DOHH2 (cell line): ENCODE data around the gene CITED2.

Source experiments
- H3F3A ChIP-seq: fragments of 200-600 bp; sonication (generic), shearing (Covaris generic); 2 replicates; pipeline ENCODE4 v1.6.0; 2016; ENCODE audit warnings: antibody characterized with exemption, mild to moderate bottlenecking; ENCODE audit not compliant: control insufficient read depth, insufficient read depth
- H3K27ac ChIP-seq: fragments of 200-600 bp; sonication (generic); 2 replicates; pipeline ENCODE4 v1.5.1; 2014; ENCODE audit warnings: low read depth, mild to moderate bottlenecking, low read length, moderate library complexity
- H3K27me3 ChIP-seq: fragments of 200-600 bp; sonication (generic); 2 replicates; pipeline ENCODE4 v1.6.1; 2014; ENCODE audit warnings: mild to moderate bottlenecking, low read length, mixed read lengths; ENCODE audit not compliant: control insufficient read depth
- H3K36me3 ChIP-seq: fragments of 200-600 bp; sonication (generic); 2 replicates; pipeline ENCODE4 v1.6.1; 2014; ENCODE audit warnings: mild to moderate bottlenecking, low read length, moderate library complexity, mixed read lengths; ENCODE audit not compliant: control insufficient read depth
- H3K4me1 ChIP-seq: fragments of 200-600 bp; sonication (generic); 2 replicates; pipeline ENCODE4 v1.6.1; 2014; ENCODE audit warnings: mild to moderate bottlenecking, low read length, mixed read lengths; ENCODE audit not compliant: control insufficient read depth
- H3K4me2 ChIP-seq: fragments of 200-600 bp; sonication (generic); 2 replicates; pipeline ENCODE4 v1.6.0; 2014; ENCODE audit warnings: mild to moderate bottlenecking, low read length, moderate library complexity
- H3K4me3 ChIP-seq: fragments of 200-600 bp; sonication (generic); 2 replicates; pipeline ENCODE4 v1.5.1; 2014; ENCODE audit warnings: mild to moderate bottlenecking, low read length, mixed read lengths
- H3K79me2 ChIP-seq: fragments of 200-600 bp; sonication (generic); 2 replicates; pipeline ENCODE4 v1.6.1; 2014; ENCODE audit warnings: mild to moderate bottlenecking, low read length, mixed read lengths; ENCODE audit not compliant: control insufficient read depth
- H3K9me2 ChIP-seq: fragments of 200-600 bp; sonication (generic); replicated peaks from 2 replicates; pipeline ENCODE4 v1.6.1; 2014; ENCODE audit warnings: mild to moderate bottlenecking, low read length, mixed read lengths; ENCODE audit not compliant: control insufficient read depth
- H3K9me3 ChIP-seq: fragments of 200-600 bp; sonication (generic); 2 replicates; pipeline ENCODE4 v1.6.1; 2014; ENCODE audit warnings: antibody characterized with exemption, low read length, mixed read lengths; ENCODE audit not compliant: control insufficient read depth, insufficient read depth
- H4K20me1 ChIP-seq: fragments of 200-600 bp; sonication (generic); 2 replicates; pipeline ENCODE4 v1.6.0; 2014; ENCODE audit warnings: low read depth, mild to moderate bottlenecking, antibody characterized with exemption, low read length, moderate library complexity; ENCODE audit not compliant: control insufficient read depth, insufficient read depth
- EZH2phosphoT487 ChIP-seq: fragments of 200-600 bp; sonication (generic); IDR thresholded peaks from 2 replicates; pipeline ENCODE4 v1.6.1; 2017; ENCODE audit warnings: borderline replicate concordance, mild to moderate bottlenecking, antibody characterized with exemption, low read length, moderate library complexity, mixed read lengths
- TF ChIP-seq, protein P1 (sequence below): fragments of 200-600 bp; sonication (generic); IDR thresholded peaks from one replicate; pipeline ENCODE4 v1.5.1; 2014; ENCODE audit warnings: antibody characterized with exemption, mild to moderate bottlenecking, low read depth, low read length; ENCODE audit not compliant: poor library complexity, severe bottlenecking

CITED2 gene

DNA sequence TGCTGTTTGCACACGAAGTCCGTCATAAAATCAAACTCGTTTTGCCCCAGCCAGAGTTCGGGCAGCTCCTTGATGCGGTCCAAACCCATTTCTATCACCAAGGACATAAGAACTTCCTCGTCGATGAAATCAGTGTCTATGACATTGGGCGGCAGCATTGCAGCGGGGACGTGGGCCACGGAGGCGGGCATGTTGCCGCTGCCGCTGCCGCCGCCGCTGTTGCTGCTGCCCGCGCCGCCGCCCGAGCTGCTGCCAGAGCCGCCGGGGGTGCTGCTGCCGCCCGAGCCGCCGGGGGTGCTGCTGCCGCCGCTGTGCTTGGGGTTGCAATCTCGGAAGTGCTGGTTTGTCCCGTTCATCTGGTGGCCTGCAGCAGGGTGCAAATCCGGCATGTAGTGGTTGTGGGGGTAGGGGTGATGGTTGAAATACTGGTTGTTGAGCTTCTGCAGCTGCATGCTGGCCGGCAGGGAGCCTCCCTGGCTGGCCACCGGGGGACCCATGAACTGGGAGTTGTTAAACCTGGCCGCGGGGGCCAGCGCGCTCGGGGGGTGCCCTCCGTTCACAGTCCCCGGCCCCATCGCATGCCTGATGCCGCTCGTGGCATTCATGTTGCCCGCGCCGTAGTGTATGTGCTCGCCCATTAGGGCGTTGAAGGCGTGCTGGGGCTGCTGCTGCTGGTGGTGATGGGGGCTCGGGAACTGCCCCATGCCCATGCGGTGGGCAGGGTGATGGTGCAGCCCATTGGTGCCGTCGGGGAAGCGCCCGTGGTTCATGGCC, 1.1 kb downstream of the CITED2 start:
- peaks cover 42% of the 10 kb centered on the region for H3K4me1 ChIP-seq
- H3K4me3 ChIP-seq, result peak overlapping the region; percentile 93
- H3F3A ChIP-seq, result peaks cover 18% of the 10 kb centered on the region
- no peaks in the 10 kb centered on the region for H3K27me3 ChIP-seq
- H3K36me3 ChIP-seq, result peaks cover 32% of the 10 kb centered on the region
- TF ChIP-seq EZH2phosphoT487, result no peak
- TF ChIP-seq, protein P1, sequence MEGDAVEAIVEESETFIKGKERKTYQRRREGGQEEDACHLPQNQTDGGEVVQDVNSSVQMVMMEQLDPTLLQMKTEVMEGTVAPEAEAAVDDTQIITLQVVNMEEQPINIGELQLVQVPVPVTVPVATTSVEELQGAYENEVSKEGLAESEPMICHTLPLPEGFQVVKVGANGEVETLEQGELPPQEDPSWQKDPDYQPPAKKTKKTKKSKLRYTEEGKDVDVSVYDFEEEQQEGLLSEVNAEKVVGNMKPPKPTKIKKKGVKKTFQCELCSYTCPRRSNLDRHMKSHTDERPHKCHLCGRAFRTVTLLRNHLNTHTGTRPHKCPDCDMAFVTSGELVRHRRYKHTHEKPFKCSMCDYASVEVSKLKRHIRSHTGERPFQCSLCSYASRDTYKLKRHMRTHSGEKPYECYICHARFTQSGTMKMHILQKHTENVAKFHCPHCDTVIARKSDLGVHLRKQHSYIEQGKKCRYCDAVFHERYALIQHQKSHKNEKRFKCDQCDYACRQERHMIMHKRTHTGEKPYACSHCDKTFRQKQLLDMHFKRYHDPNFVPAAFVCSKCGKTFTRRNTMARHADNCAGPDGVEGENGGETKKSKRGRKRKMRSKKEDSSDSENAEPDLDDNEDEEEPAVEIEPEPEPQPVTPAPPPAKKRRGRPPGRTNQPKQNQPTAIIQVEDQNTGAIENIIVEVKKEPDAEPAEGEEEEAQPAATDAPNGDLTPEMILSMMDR, result peak; percentile 60
- no peaks in the 10 kb centered on the region for H3K9me2 ChIP-seq
- peak overlapping the region; percentile 86 for H3K27ac ChIP-seq
- peaks cover 30% of the 10 kb centered on the region for H3K79me2 ChIP-seq
- peak overlapping the region; percentile 88 for H3K4me2 ChIP-seq
- peaks cover 4% of the 10 kb centered on the region; the same call in 1 of the 2 replicates for H4K20me1 ChIP-seq
- no peaks in the 10 kb centered on the region for H3K9me3 ChIP-seq

DNA sequence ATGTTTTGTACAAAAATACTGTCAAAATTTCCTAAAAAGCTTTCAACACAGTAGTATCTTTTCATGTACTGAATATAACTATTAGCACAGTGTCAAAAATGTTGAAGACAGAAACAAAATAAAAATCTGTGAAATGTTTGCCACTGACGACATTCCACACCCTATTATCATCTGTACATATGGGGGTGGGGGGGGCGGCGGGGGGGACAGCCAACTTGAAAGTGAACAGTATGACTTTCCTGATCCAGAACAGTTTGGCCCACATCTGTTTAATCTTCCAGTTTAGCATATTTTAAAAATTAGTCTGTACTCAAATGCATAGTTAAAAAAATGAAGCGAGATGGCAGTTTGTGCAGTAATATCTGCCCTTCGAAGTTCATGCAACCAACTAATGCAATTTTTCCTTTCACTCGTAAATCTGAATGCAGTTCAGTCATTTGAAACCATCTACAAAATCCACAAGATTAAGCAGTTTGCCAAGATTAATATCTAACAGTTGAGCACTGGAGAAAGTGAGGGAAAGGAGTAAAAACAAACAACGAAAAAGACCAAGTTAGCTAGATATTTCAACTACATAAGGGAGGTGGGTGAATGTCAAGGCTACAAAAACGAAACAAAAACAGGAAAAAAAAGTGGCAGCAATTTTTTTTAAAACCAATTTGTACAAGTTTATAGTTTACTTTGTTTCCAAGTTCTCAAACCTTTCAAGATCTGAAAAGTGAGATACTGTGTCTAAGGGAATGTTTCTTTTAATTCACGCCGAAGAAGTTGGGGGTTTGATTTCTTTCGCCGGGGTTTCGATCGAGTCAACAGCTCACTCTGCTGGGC, 1.9 kb downstream of the CITED2 start:
- Histone ChIP-seq H3K27me3 (no peaks in the 10 kb centered on the region), H3K27ac (no peak overlapping the region), H3K4me2 (peak overlapping the region; percentile 88), H3F3A (peaks cover 18% of the 10 kb centered on the region), H3K9me2 (no peaks in the 10 kb centered on the region), H3K36me3 (peaks cover 32% of the 10 kb centered on the region), H3K9me3 (no peaks in the 10 kb centered on the region), H4K20me1 (peaks cover 4% of the 10 kb centered on the region; the same call in 1 of the 2 replicates), H3K79me2 (peaks cover 30% of the 10 kb centered on the region), H3K4me3 (peak overlapping the region; percentile 93), H3K4me1 (peaks cover 42% of the 10 kb centered on the region)
- no peak; the same call in 1 of the 2 replicates for TF ChIP-seq EZH2phosphoT487
- TF ChIP-seq, protein P1, result no peak

DNA sequence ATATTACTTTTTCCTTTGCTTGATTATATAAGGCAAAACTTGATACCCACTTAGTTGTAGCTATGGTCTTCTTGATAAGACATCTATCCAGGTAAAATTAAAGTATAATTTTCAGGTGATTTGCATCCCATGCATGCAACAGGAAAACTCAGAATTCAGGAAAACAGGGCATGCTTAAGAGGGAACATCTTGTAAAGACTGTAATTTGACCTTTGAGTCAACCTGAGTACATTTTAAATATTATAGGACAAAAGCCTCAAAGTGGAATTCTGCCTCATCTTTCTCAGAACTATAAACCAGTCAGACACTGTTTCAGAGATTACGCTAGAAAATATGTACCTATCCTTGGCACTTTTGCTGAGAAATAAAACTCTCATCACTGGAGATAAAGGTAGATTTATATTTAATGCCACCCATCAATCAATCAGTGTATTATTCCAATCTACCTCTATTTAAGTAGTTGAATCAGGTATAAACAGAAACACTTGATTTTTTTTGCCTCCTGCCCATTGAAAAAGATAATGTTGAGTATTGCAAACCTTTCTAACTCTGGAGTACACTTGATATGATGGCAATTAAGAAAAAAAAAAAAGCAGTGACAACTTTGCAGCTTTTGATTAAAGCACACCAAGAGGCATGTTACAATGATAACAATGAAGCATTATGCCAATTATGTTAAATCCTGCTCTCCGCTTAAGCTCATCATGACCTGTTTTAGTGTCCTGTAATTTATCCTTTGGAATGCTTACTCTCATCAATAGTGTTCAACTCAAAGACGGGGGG, 2.8 kb downstream of the CITED2 start:
- no peaks in the 10 kb centered on the region for H3K9me3 ChIP-seq
- H3K27ac ChIP-seq, result no peak overlapping the region
- H4K20me1 ChIP-seq, result peaks cover 4% of the 10 kb centered on the region; the same call in 1 of the 2 replicates
- TF ChIP-seq EZH2phosphoT487, result no peak
- TF ChIP-seq, protein P1, result no peak
- no peaks in the 10 kb centered on the region for H3K27me3 ChIP-seq
- H3K9me2 ChIP-seq, result no peaks in the 10 kb centered on the region
- H3K79me2 ChIP-seq, result peaks cover 30% of the 10 kb centered on the region
- peak overlapping the region; percentile 35 for H3K4me3 ChIP-seq
- peaks cover 40% of the 10 kb centered on the region for H3K4me1 ChIP-seq
- peak overlapping the region; percentile 88 for H3K4me2 ChIP-seq
- peaks cover 32% of the 10 kb centered on the region for H3K36me3 ChIP-seq
- peaks cover 18% of the 10 kb centered on the region for H3F3A ChIP-seq
